Amniotic stem cell (primary cell): ENCODE data around the gene PKP4.

ENCODE experiments used
- DNase-seq: peaks from one replicate; lab custom pipeline; 2025; lab: John Stamatoyannopoulos, UW

Gene PKP4

GRCh38 chr2:158600155-158600802 is 143.5 kb downstream of the PKP4 start:
- DNase-seq, result peak; percentile 80

- DNase-seq, result no peak
Measured at GRCh38 chr2:158602027-158602426, 145.3 kb downstream of the PKP4 start.

GRCh38 chr2:158603205-158603604 is 146.5 kb downstream of the PKP4 start:
- DNase-seq, result no peak

- DNase-seq, result no peak
Measured at GRCh38 chr2:158603986-158604385, 147.2 kb downstream of the PKP4 start.

GRCh38 chr2:158610059-158610458 is 153.3 kb downstream of the PKP4 start:
- no peak for DNase-seq

GRCh38 chr2:158616480-158617000 is 159.8 kb downstream of the PKP4 start:
- no peak for DNase-seq

- no peak for DNase-seq
Measured at GRCh38 chr2:158618891-158619490, 162.2 kb downstream of the PKP4 start.

- no peak for DNase-seq
Measured at GRCh38 chr2:158619496-158619895, 162.7 kb downstream of the PKP4 start.

GRCh38 chr2:158620656-158621055 is 163.9 kb downstream of the PKP4 start:
- DNase-seq, result no peak

- no peak for DNase-seq
Measured at GRCh38 chr2:158624071-158624667, 167.4 kb downstream of the PKP4 start.

- DNase-seq, result no peak
Measured at GRCh38 chr2:158624961-158625360, 168.2 kb downstream of the PKP4 start.

- no peak for DNase-seq
Measured at GRCh38 chr2:158629116-158629515, 172.4 kb downstream of the PKP4 start.

- no peak for DNase-seq
Measured at GRCh38 chr2:158633261-158633660, 176.5 kb downstream of the PKP4 start.

- no peak for DNase-seq
Measured at GRCh38 chr2:158634627-158635026, 177.9 kb downstream of the PKP4 start.

- no peak for DNase-seq
Measured at GRCh38 chr2:158635961-158636601, 179.3 kb downstream of the PKP4 start.

- DNase-seq, result no peak
Measured at GRCh38 chr2:158637357-158637756, 180.6 kb downstream of the PKP4 start.

- peak; percentile 55 for DNase-seq
Measured at GRCh38 chr2:158644139-158644538, 187.4 kb downstream of the PKP4 start.

- no peak for DNase-seq
Measured at GRCh38 chr2:158645299-158645698, 188.5 kb downstream of the PKP4 start.

GRCh38 chr2:158647436-158648231 is 190.9 kb downstream of the PKP4 start:
- no peak for DNase-seq

- DNase-seq, result no peak
Measured at GRCh38 chr2:158649846-158650245, 193.1 kb downstream of the PKP4 start.

GRCh38 chr2:158650646-158651357 is 194.1 kb downstream of the PKP4 start:
- DNase-seq, result no peak
